Testis (tissue), 2 donors: ENCODE measurements around the gene ATP2C1.

Experiments used
- CTCF ChIP-seq, 3 experiments: fragments of 450-650 bp in 2 of 3; fragments of 200-600 bp in 1 of 3; sonication (generic) in 1 of 3; IDR thresholded peaks; one replicate each; pipeline ENCODE4 v1.5.1; 2016 to 2019; ENCODE audit warnings: antibody characterized with exemption in 3 of 3, mild to moderate bottlenecking in 2 of 3, moderate library complexity in 1 of 3
- POLR2A ChIP-seq: fragments of 450-650 bp; IDR thresholded peaks from one replicate; pipeline ENCODE4 v1.6.1; 2017; ENCODE audit warnings: antibody characterized with exemption, mild to moderate bottlenecking, moderate library complexity

GRCh38 chr3:131004603-131005002 lies 110.7 kb downstream of the ATP2C1 start:
- TF ChIP-seq CTCF (IDR thresholded peaks at IDR 0.05) (no peak), POLR2A (no peak)
